Left ventricle myocardium inferior (tissue), 1 donor: Measurements from ENCODE around the gene VIPR1. TPM values are rescaled to one million over a fixed set of nuclear protein-coding genes. Genes with fewer than 3 reads are reported as not detected.

ENCODE experiments used
- DNase-seq: peaks from one replicate; pipeline ENCODE4 v3.0.0-alpha.2; 2020
- H3K27ac ChIP-seq: fragments of 200-600 bp; replicated peaks from 2 replicates; pipeline ENCODE4 v1.8.0; 2021
- H3K27me3 ChIP-seq: fragments of 200-600 bp; 2 replicates; pipeline ENCODE4 v1.8.0; 2021; ENCODE audit warnings: low read depth
- H3K36me3 ChIP-seq: fragments of 200-600 bp; 2 replicates; pipeline ENCODE4 v1.8.0; 2021
- H3K4me1 ChIP-seq: fragments of 200-600 bp; 2 replicates; pipeline ENCODE4 v1.8.0; 2021
- H3K4me3 ChIP-seq: fragments of 200-600 bp; 2 replicates; pipeline ENCODE4 v1.8.0; 2021; ENCODE audit warnings: mild to moderate bottlenecking, moderate library complexity
- H3K9me3 ChIP-seq: fragments of 200-600 bp; replicated peaks from 2 replicates; pipeline ENCODE4 v1.8.0; 2021
- CTCF ChIP-seq: fragments of 200-600 bp; IDR thresholded peaks from 2 replicates; pipeline ENCODE4 v1.8.0; 2021; ENCODE audit warnings: antibody characterized with exemption, mild to moderate bottlenecking, borderline replicate concordance
- intact Hi-C: fragments of 100-400 bp; cut with micrococcal nuclease; formaldehyde crosslinking; loops from one replicate; pipeline ENCODE4 v1.11.0; 2022
- total RNA-seq: library from RNA; stranded (reverse); fragmentation: NEBNext Ultra II Directional; extraction: Animal tissue kit (Norgen Biotek cat#: 25700); gene quantifications from one replicate; pipeline ENCODE4 v1.2.1, GENCODE V29; 2021
- donor health status: DM: no; HTN: yes; CAD: no; lungs with severe emphysema.

Gene VIPR1
- total RNA-seq, 1 donor from 2014 or later: 1.7 TPM

GRCh38 chr3:42516443-42516842 is 14.0 kb downstream of the VIPR1 start:
- no peak for TF ChIP-seq CTCF
- intact Hi-C loops: no loop called here
- no peak for DNase-seq
- Histone ChIP-seq H3K9me3 (no peaks in the 10 kb centered on the region), H3K36me3 (no peaks in the 10 kb centered on the region), H3K4me1 (peaks cover 57% of the 10 kb centered on the region), H3K27me3 (no peaks in the 10 kb centered on the region), H3K4me3 (no peak overlapping the region), H3K27ac (peak overlapping the region; percentile 81)

GRCh38 chr3:42517117-42517516 is 14.7 kb downstream of the VIPR1 start:
- Histone ChIP-seq H3K27ac (no peak overlapping the region), H3K4me1 (peaks cover 50% of the 10 kb centered on the region), H3K27me3 (no peaks in the 10 kb centered on the region), H3K36me3 (no peaks in the 10 kb centered on the region), H3K4me3 (no peak overlapping the region), H3K9me3 (no peaks in the 10 kb centered on the region)
- intact Hi-C loops: no loop called here
- no peak for DNase-seq
- TF ChIP-seq CTCF: no peak

- Histone ChIP-seq H3K4me3 (no peak overlapping the region), H3K4me1 (peaks cover 35% of the 10 kb centered on the region), H3K9me3 (no peaks in the 10 kb centered on the region), H3K27ac (no peak overlapping the region), H3K36me3 (no peaks in the 10 kb centered on the region), H3K27me3 (no peaks in the 10 kb centered on the region)
- intact Hi-C loops: no loop called here
- no peak for DNase-seq
- peak; percentile 18 for TF ChIP-seq CTCF
These were observed 16.5 kb downstream of the VIPR1 start for GRCh38 chr3:42518800-42519567.

DNA sequence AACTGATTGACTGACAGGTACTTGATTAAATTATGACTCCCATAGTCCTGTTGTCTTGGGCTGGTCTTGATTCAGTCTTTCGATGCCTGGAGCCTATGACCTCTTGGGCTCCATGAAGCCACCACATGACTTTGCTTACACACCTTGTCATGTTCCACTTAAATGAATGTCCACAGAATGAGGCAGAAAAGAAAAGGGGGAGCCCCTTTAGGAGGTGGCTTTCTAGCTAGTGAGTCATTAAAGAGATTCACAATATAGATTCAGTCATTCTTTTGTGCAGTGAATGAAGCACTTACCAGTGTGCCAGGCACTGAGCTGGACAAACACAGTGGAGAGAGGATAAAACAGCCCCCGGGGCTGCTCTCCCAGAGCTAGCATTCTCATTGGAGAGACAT is 17.1 kb downstream of the VIPR1 start:
- no peaks in the 10 kb centered on the region for H3K27me3 ChIP-seq
- H3K9me3 ChIP-seq: no peaks in the 10 kb centered on the region
- no peaks in the 10 kb centered on the region for H3K36me3 ChIP-seq
- TF ChIP-seq CTCF: no peak
- intact Hi-C loops: no loop called here
- H3K27ac ChIP-seq: no peak overlapping the region
- no peak overlapping the region for H3K4me3 ChIP-seq
- DNase-seq: no peak
- H3K4me1 ChIP-seq: peaks cover 33% of the 10 kb centered on the region

DNA sequence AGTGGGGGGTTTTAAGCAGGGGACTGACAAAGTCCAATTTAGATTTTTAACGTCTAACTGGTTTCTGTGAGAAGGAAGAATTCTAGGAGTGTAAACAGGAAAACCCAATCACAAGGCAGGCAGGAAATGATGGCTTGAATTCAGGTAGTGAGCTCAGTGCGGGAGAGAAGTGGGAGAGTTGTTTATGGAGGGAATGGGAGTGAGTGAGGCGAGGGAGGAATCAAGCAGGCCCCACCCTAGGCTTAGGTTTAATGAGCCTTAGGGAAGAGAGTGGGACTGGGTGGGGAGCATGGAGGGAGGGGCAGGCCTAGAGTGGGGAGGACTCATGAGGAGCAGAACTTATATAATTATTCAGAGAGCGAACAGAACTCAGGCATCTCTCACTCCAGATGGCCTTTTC is 17.9 kb downstream of the VIPR1 start:
- peaks cover 25% of the 10 kb centered on the region for H3K4me1 ChIP-seq
- no peak overlapping the region for H3K27ac ChIP-seq
- no peaks in the 10 kb centered on the region for H3K27me3 ChIP-seq
- no peak for TF ChIP-seq CTCF
- intact Hi-C loops: no loop called here
- H3K4me3 ChIP-seq: no peak overlapping the region
- no peaks in the 10 kb centered on the region for H3K36me3 ChIP-seq
- no peak for DNase-seq
- H3K9me3 ChIP-seq: no peaks in the 10 kb centered on the region
